Posterior cingulate gyrus (tissue), 11 donors: ENCODE results near the gene AUTS2.
A peak's percentile ranks its signal among the peaks of the same experiment; 100 is the strongest.
"Not testable (repeated sequence)": the region's sequence is repeated elsewhere in the genome, so short reads cannot be mapped to it uniquely, and the experiment has no call there.

Experiments
- DNase-seq, 10 donors: peaks; one replicate each; pipeline versions ENCODE4 v3.0.0 to v3.0.0-alpha.2; 2020 to 2021; ENCODE audit warnings: mixed read lengths in 3 of 10
- intact Hi-C: fragments of 100-400 bp; cut with DNase I; formaldehyde crosslinking; loops from one replicate; pipeline ENCODE4 v1.15.1; 2023

Gene AUTS2

GRCh38 chr7:70237256-70237655, 639.0 kb downstream of the AUTS2 start:
- intact Hi-C loops = no loop called here

GRCh38 chr7:70237831-70238575, 639.7 kb downstream of the AUTS2 start:
- intact Hi-C loops = no loop called here
- no peak for DNase-seq

More at GRCh38 chr7:70237256-70237655, 639.0 kb downstream of the AUTS2 start:
- DNase-seq = no peak

GRCh38 chr7:70239918-70240317, 641.6 kb downstream of the AUTS2 start:
- no peak for DNase-seq
- intact Hi-C loops = no loop called here

GRCh38 chr7:70240873-70241272, 642.6 kb downstream of the AUTS2 start:
- intact Hi-C loops = no loop called here
- no peak for DNase-seq

- intact Hi-C loops = no loop called here
- DNase-seq = no peak
Observed at GRCh38 chr7:70241536-70242175, 643.4 kb downstream of the AUTS2 start.

GRCh38 chr7:70242826-70243225, 644.6 kb downstream of the AUTS2 start:
- intact Hi-C loops = no loop called here
- no peak for DNase-seq

- intact Hi-C loops = no loop called here
- no peak for DNase-seq
Observed at GRCh38 chr7:70243443-70243842, 645.2 kb downstream of the AUTS2 start.

- DNase-seq = no peak
- intact Hi-C loops = no loop called here
Observed at GRCh38 chr7:70257921-70258320, 659.6 kb downstream of the AUTS2 start.

- DNase-seq = peak in 1 of 10 donors; percentile 9
- intact Hi-C loops = no loop called here
Observed at GRCh38 chr7:70259502-70259901, 661.2 kb downstream of the AUTS2 start.

GRCh38 chr7:70263471-70264255, 665.4 kb downstream of the AUTS2 start:
- intact Hi-C loops = no loop called here
- DNase-seq = no peak

- intact Hi-C loops = no loop called here
- DNase-seq = no peak
Observed at GRCh38 chr7:70266186-70266585, 667.9 kb downstream of the AUTS2 start.

GRCh38 chr7:70267381-70268120, 669.3 kb downstream of the AUTS2 start:
- no peak for DNase-seq
- intact Hi-C loops = no loop called here

- no peak for DNase-seq
- intact Hi-C loops = no loop called here
Observed at GRCh38 chr7:70268179-70268578, 669.9 kb downstream of the AUTS2 start.

GRCh38 chr7:70270149-70270548, 671.9 kb downstream of the AUTS2 start:
- intact Hi-C loops = no loop called here
- DNase-seq = no peak

GRCh38 chr7:70271617-70272081, 673.4 kb downstream of the AUTS2 start:
- no peak for DNase-seq

GRCh38 chr7:70275570-70275969, 677.3 kb downstream of the AUTS2 start:
- intact Hi-C loops, DNase-seq: not testable (repeated sequence)

More at GRCh38 chr7:70271617-70272081, 673.4 kb downstream of the AUTS2 start:
- intact Hi-C loops = no loop called here

- intact Hi-C loops = no loop called here
- no peak for DNase-seq
Observed at GRCh38 chr7:70285187-70285586, 686.9 kb downstream of the AUTS2 start.

- intact Hi-C loops = no loop called here
- no peak for DNase-seq
Observed at GRCh38 chr7:70285854-70286253, 687.6 kb downstream of the AUTS2 start.

- intact Hi-C loops = no loop called here
- no peak for DNase-seq
Observed at GRCh38 chr7:70288781-70289456, 690.6 kb downstream of the AUTS2 start.

GRCh38 chr7:70292716-70293115, 694.4 kb downstream of the AUTS2 start:
- DNase-seq = no peak
- intact Hi-C loops = no loop called here
